ENCODE measurements around the gene GRID1.

DNA sequence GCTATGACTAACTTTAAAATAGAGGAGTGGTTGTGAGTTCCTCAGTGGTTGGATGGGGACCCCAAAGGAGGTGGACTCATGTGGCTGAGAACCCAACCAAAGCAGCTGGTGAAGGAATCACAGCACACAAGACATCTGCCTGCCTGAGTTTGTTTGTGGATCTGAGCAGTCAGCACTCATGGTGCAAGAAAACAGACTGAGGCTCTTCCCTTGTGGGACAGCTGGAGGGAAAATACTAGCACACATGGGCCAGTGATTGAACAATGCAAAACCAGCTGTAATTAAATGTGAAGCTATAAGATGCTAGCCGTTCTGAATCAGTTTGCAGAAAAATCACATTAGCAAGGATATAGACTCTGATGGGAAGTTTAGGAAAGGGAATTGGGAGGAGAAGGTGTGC is 707.3 kb downstream of the GRID1 start:
- TF ChIP-seq EGR1 (IDR thresholded peaks at IDR 0.05; ENCODE audit: low read depth) (no peak), POLR2A (IDR thresholded peaks at IDR 0.05; ENCODE audit: borderline replicate concordance, extremely low read depth, insufficient read depth, insufficient read length) (no peak), SP1 (IDR thresholded peaks at IDR 0.05; ENCODE audit: low read depth) (no peak), POLR2AphosphoS5 (IDR thresholded peaks at IDR 0.05; ENCODE audit: low read depth, low read length) (no peak)
- TF ChIP-seq, protein P1, sequence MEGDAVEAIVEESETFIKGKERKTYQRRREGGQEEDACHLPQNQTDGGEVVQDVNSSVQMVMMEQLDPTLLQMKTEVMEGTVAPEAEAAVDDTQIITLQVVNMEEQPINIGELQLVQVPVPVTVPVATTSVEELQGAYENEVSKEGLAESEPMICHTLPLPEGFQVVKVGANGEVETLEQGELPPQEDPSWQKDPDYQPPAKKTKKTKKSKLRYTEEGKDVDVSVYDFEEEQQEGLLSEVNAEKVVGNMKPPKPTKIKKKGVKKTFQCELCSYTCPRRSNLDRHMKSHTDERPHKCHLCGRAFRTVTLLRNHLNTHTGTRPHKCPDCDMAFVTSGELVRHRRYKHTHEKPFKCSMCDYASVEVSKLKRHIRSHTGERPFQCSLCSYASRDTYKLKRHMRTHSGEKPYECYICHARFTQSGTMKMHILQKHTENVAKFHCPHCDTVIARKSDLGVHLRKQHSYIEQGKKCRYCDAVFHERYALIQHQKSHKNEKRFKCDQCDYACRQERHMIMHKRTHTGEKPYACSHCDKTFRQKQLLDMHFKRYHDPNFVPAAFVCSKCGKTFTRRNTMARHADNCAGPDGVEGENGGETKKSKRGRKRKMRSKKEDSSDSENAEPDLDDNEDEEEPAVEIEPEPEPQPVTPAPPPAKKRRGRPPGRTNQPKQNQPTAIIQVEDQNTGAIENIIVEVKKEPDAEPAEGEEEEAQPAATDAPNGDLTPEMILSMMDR (IDR thresholded peaks at IDR 0.05 in 2 of 3, conservative IDR thresholded peaks at IDR 0.05 in 1 of 3; ENCODE audit: borderline replicate concordance in 1 of 3, insufficient read depth in 1 of 3, low read depth in 2 of 3, low read length in 2 of 3) = no peak
- TF ChIP-seq, protein P2, sequence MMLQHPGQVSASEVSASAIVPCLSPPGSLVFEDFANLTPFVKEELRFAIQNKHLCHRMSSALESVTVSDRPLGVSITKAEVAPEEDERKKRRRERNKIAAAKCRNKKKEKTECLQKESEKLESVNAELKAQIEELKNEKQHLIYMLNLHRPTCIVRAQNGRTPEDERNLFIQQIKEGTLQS (IDR thresholded peaks at IDR 0.05) = no peak

Data from HCT116 (cell line).